HPDE6-E6E7 (cell line): ENCODE results near the gene ILDR2.

ENCODE experiments used
- DNase-seq: peaks from one replicate; pipeline ENCODE4 v3.0.0; 2011; ENCODE audit warnings: missing footprints; ENCODE audit errors: extremely low spot score

Gene ILDR2

GRCh38 chr1:166971252-166971651 lies 4.1 kb downstream of the ILDR2 start:
- DNase-seq = no peak

DNA sequence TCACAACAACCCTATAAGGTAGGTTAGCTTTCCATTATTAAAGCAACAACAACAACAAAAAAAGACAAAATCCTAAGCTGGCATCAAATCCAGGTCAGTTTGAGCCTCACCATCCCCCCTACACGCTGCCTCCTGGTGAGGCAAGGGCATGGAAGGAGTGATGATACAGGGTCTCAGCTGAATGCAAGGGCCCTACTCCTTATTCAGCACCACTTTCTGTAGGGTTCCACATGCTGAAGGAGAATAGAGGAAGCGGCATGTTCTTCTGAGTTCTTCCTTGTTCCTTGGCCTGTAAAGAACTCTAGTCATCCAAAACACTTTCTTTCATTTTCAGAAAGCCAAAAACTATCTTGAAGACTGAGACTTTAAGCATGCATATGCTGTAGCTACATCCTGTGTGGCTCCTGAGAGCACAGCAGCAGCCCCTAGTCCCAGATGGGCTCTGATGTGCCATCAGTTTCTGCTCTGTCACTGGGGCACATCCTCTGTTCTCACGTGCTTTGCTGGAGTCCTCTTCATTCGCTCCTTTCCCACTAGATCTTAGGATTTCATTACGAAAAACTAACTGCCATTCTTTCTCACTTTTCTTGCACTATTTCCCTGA lies 6.2 kb downstream of the ILDR2 start:
- DNase-seq = no peak

GRCh38 chr1:166960858-166961474 lies 14.4 kb downstream of the ILDR2 start:
- no peak for DNase-seq

- DNase-seq = no peak
Observed at GRCh38 chr1:166956872-166957271, 18.5 kb downstream of the ILDR2 start.

DNA sequence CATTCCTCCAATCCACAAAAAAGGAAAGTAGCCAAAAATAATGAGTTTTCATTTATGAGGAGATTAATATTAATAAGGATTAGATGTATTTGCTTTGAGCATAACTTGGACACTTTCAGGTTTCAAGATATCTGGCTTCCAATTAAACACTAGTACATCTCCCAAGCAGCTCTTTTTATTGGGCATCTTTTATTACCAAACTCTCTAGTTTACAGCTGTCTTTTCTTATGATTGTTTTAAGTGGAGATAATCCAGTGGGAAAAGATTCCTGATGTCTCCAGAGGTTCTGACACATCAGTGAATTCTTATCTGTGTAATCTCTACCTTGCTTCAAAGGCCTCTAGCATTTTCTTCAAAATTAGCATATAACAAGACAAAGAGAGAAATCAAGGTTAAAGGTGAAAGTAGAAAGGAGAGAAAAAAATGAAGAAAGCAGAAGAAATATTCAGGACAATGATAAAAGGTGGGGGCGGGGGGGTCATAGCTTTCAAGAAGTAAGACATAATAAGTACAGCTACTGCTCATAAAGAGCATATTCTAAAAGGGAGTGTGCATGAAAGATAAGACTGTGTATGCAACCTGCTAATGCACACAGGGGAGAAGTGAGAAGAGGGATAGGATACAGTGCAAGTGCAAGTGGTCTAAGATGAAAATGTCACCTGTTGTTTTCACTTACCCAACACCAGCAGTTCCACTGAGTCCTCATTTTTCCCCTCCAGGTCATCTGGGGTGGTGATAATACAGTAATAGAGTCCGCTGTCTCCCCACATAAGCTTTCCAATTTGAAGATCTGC lies 19.1 kb downstream of the ILDR2 start:
- no peak for DNase-seq

GRCh38 chr1:166953491-166953890 lies 21.8 kb downstream of the ILDR2 start:
- no peak for DNase-seq

DNA sequence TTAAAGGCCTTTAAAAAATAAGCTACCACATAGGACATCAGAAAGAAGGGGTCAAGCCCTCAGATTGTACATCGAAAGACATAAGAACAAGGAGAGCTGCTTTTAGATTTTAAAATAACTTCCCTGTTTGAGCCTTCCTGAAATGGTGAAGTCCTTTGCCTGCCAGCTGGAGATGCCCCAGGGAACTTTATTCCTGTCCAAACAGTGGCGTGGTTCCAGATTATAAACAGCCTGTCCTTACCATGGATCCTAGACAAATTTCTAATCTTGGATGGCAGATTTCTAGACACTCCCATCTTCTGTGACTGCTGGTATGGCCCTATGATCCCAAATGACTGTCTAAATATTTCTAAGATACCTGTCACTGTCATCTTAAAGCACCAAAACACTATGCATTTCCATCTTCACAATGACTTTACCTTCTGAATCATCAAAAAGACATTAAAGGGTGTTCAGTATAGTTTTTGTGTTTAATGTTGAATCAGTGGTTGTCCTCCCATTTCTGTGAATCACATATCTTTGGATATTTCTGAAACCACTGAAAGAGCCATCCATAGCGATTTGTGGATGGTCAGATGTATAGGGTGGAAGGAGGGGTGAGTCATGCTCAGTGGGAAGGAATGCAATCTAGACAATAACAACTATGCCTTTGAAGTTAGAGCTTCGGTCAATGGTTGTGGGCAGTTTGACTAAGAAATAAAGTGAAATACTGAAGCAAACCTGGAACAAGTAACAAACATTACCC lies 23.2 kb downstream of the ILDR2 start:
- no peak for DNase-seq

DNA sequence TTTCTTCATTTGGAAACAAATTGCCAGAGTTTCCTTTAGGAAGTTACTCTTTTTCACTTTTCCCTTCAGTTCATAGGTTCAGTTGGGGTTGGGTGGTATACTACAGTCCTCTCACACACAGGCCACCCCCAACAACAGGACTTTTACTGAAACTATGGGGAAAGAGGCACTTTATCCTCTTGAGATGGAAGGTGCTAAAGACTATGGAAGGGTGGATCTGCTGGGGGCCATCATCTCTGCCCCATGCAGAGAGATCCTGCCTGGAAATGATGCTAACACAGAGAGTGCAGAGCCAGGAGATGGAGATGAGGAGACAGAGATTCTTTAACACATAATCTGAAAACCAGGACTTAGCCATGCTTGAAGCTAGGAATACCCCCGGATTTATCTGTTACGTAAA lies 24.3 kb downstream of the ILDR2 start:
- no peak for DNase-seq

DNA sequence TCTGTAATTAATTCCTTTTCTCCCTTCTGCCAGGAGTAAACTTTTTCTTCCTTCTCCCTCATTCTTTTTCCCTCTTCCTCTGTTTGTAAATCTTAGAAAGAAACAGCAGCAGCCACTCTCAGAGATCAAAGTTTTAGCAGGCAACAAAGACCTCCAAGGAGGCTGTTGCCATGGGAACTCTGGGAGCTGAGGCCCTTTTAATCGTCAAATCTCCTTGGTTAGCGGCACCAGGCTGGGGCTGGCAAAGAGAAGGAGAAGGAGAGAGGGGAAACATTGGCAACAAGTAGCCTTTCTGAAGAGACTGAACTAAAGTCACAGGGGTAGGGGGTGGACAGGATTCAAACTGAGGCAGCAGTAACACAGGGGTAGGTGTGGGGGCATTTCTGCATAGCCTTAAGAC lies 25.2 kb downstream of the ILDR2 start:
- no peak for DNase-seq

- DNase-seq = no peak
Observed at GRCh38 chr1:166948856-166949350, 26.4 kb downstream of the ILDR2 start.

GRCh38 chr1:166947398-166948043 lies 27.8 kb downstream of the ILDR2 start:
- no peak for DNase-seq

- DNase-seq = no peak
Observed at GRCh38 chr1:166944186-166944967, 31.0 kb downstream of the ILDR2 start.

GRCh38 chr1:166939741-166940375 lies 35.5 kb downstream of the ILDR2 start:
- no peak for DNase-seq

- DNase-seq = no peak
Observed at GRCh38 chr1:166937962-166938361, 37.4 kb downstream of the ILDR2 start.

DNA sequence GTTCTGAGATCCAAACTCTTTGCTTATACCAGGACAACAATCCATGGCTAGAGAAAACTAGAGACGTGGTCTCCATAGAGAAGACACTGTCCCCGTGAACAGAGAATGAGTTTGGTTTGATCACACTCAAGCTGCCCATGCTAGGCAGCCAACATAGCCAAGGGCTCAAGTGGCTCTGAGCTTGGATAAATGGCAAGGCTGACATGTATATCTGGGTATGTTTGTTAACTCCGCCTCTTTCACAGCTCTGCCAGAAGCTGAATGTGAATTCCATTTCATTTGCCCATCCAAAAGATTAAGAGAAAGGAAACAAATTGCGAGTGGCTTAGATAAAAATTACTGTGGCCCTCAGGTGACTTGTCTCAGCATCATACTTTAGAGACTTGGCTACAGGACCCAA lies 38.0 kb downstream of the ILDR2 start:
- DNase-seq = no peak

DNA sequence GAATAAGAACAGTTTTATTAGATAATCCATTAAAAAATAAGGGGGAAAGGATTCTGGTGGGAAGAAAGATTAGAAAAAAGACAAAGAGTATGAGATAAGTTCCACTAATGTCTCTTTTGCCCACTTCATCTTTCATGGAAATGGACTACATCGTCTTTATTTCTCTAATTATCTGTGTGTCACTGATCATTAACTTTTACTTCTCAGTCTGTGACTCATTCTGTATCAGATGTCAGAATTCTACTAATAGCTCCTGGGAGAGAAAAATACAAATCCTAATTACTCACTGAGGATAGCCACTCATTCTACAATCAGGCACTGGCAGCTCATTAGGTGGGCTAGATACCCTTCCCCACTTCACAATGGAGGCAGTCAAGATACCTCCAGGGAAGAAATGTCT lies 41.7 kb downstream of the ILDR2 start:
- peak; percentile 16 for DNase-seq

DNA sequence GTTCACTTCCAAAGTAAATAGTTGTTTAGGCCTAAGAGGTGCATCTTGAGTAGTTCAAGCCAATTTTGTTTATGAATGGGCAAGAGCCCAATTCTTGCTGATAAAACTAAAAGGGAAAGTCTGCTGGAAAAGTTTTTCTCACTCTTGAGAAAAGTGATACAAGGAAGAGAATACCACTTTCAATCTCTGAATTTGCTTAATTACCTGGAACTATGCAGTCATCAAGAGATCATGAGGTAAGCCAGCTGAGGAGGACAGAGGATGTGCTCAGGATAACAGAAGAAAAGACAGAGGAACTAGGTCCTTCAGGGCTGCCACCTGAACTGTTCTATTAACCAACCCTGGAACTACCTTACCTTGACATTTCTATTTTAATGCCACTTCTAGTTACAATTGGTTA lies 42.2 kb downstream of the ILDR2 start:
- no peak for DNase-seq

GRCh38 chr1:166929911-166930310 lies 45.4 kb downstream of the ILDR2 start:
- no peak for DNase-seq

- DNase-seq = no peak
Observed at GRCh38 chr1:166927701-166928100, 47.6 kb downstream of the ILDR2 start.

DNA sequence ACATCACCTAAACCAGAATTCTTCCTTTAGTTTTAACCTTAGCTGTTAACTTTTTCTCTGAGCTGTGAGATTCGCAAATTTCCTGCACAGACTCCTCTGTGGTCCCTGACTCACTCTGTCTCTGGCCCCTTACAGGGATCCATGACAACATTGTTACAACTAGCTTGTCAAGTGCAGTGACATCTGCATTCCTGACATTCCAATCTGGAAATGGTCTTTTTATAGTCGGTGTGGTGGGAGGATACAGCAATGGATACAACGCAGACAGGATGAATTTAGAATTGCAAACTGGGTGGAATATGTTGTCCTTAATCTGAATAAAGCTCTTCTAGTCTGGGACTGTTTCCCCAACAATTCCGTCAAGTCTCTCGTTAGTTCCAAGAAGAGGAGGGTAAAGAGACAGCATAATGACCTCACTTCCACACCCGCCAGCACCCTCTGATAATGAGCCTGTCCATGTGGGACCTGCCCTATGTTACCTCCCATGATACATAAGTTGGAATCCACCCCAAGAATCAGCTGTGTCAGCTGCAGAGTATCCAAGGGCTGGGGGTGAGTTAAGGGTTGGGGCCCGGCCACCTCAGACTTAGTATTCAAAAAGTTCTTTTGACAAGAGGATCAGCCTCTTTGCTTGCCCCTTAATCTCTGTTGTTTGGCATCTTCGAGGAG lies 49.4 kb downstream of the ILDR2 start:
- DNase-seq = no peak
